Retinal pigment epithelial cell (primary cell): Measurements from ENCODE around the gene TMCC1.

Experiments
- DNase-seq: peaks from one replicate; pipeline ENCODE4 v3.0.0-alpha.2; 2010; ENCODE audit warnings: low read depth
- H3K4me3 ChIP-seq: 2 replicates; pipeline ENCODE4 v1.5.1; 2011; ENCODE audit warnings: mild to moderate bottlenecking, low read length, control low read depth, moderate library complexity
- CTCF ChIP-seq: conservative IDR thresholded peaks from 2 replicates; pipeline ENCODE4 v1.5.1; 2011; ENCODE audit warnings: low read depth, low read length, control low read depth, inconsistent platforms

Gene TMCC1

GRCh38 chr3:129690406-129690805, 203.1 kb downstream of the TMCC1 start:
- peak; percentile 30 for DNase-seq
- TF ChIP-seq CTCF: no peak
- no peak overlapping the region for H3K4me3 ChIP-seq

- no peak for DNase-seq
- TF ChIP-seq CTCF: no peak
- H3K4me3 ChIP-seq: no peak overlapping the region
Measured at GRCh38 chr3:129689036-129689435, 204.5 kb downstream of the TMCC1 start.

- no peak for TF ChIP-seq CTCF
- H3K4me3 ChIP-seq: no peak overlapping the region
- DNase-seq: no peak
Measured at GRCh38 chr3:129688271-129688895, 205.1 kb downstream of the TMCC1 start.

GRCh38 chr3:129687586-129688125, 205.9 kb downstream of the TMCC1 start:
- no peak overlapping the region for H3K4me3 ChIP-seq
- DNase-seq: no peak
- TF ChIP-seq CTCF: no peak

- H3K4me3 ChIP-seq: no peak overlapping the region
- no peak for DNase-seq
- TF ChIP-seq CTCF: no peak
Measured at GRCh38 chr3:129686941-129687340, 206.6 kb downstream of the TMCC1 start.

- H3K4me3 ChIP-seq: no peak overlapping the region
- no peak for TF ChIP-seq CTCF
- DNase-seq: no peak
Measured at GRCh38 chr3:129684270-129684669, 209.2 kb downstream of the TMCC1 start.

- TF ChIP-seq CTCF: no peak
- DNase-seq: no peak
- H3K4me3 ChIP-seq: no peak overlapping the region
Measured at GRCh38 chr3:129683201-129683600, 210.3 kb downstream of the TMCC1 start.
